Measurements from ENCODE around the gene HDAC9.
"Not testable (repeated sequence)": the region's sequence is repeated elsewhere in the genome, so short reads cannot be mapped to it uniquely, and the experiment has no call there.

HDAC9 gene

GRCh38 chr7:18666107-18666728 lies 170.7 kb downstream of the HDAC9 start:
- no peak for DNase-seq

GRCh38 chr7:18667466-18667865 lies 171.9 kb downstream of the HDAC9 start:
- no peak for DNase-seq

GRCh38 chr7:18671176-18671575 lies 175.6 kb downstream of the HDAC9 start:
- no peak for DNase-seq

- DNase-seq, result no peak
Measured at GRCh38 chr7:18675579-18675978, 180.0 kb downstream of the HDAC9 start.

GRCh38 chr7:18679261-18679660 lies 183.7 kb downstream of the HDAC9 start:
- no peak for DNase-seq

- DNase-seq, result no peak
Measured at GRCh38 chr7:18680576-18680975, 185.0 kb downstream of the HDAC9 start.

GRCh38 chr7:18684916-18685315 lies 189.4 kb downstream of the HDAC9 start:
- DNase-seq, result no peak

- DNase-seq, result no peak
Measured at GRCh38 chr7:18685971-18686370, 190.4 kb downstream of the HDAC9 start.

- DNase-seq, result no peak
Measured at GRCh38 chr7:18689551-18689950, 194.0 kb downstream of the HDAC9 start.

- DNase-seq, result no peak
Measured at GRCh38 chr7:18693406-18693805, 197.9 kb downstream of the HDAC9 start.

- no peak for DNase-seq
Measured at GRCh38 chr7:18693816-18694215, 198.3 kb downstream of the HDAC9 start.

GRCh38 chr7:18694484-18694883 lies 198.9 kb downstream of the HDAC9 start:
- no peak for DNase-seq

- no peak for DNase-seq
Measured at GRCh38 chr7:18694911-18695310, 199.4 kb downstream of the HDAC9 start.

- no peak for DNase-seq
Measured at GRCh38 chr7:18698258-18698734, 202.7 kb downstream of the HDAC9 start.

- DNase-seq, result no peak
Measured at GRCh38 chr7:18700147-18700546, 204.6 kb downstream of the HDAC9 start.

GRCh38 chr7:18702071-18702829 lies 206.7 kb downstream of the HDAC9 start:
- no peak for DNase-seq

GRCh38 chr7:18703685-18704084 lies 208.1 kb downstream of the HDAC9 start:
- no peak for DNase-seq

- no peak for DNase-seq
Measured at GRCh38 chr7:18706670-18707069, 211.1 kb downstream of the HDAC9 start.

- DNase-seq, result no peak
Measured at GRCh38 chr7:18708204-18708603, 212.7 kb downstream of the HDAC9 start.

GRCh38 chr7:18715988-18716387 lies 220.4 kb downstream of the HDAC9 start:
- no peak for DNase-seq

- no peak for DNase-seq
Measured at GRCh38 chr7:18721429-18721828, 225.9 kb downstream of the HDAC9 start.

- DNase-seq, result no peak
Measured at GRCh38 chr7:18724318-18724717, 228.8 kb downstream of the HDAC9 start.

- no peak for DNase-seq
Measured at GRCh38 chr7:18727115-18727870, 231.7 kb downstream of the HDAC9 start.

GRCh38 chr7:18736012-18736411 lies 240.5 kb downstream of the HDAC9 start:
- not testable (repeated sequence) for DNase-seq
